Breast epithelium (tissue), 4 donors: ENCODE measurements around the gene HSFX2. TPM values are rescaled to one million over a fixed set of nuclear protein-coding genes. Genes with fewer than 3 reads are reported as not detected.

ENCODE experiments used
- DNase-seq, 2 donors: peaks; one replicate each; pipeline ENCODE4 v3.0.0-alpha.2; 2019; ENCODE audit warnings: low spot score in 2 of 2
- H3K27ac ChIP-seq, 2 donors: fragments of 200-600 bp; sonication (generic) in 1 of 2; one replicate each; pipeline ENCODE4 v1.5.1; 2016 to 2019; ENCODE audit warnings: mild to moderate bottlenecking in 1 of 2
- H3K27me3 ChIP-seq, 2 donors: fragments of 200-600 bp; sonication (generic) in 1 of 2; one replicate each; pipeline versions ENCODE4 v1.5.1 to v1.6.0; 2017 to 2019; ENCODE audit warnings: control low read depth in 1 of 2, mild to moderate bottlenecking in 1 of 2
- H3K36me3 ChIP-seq: fragments of 200-600 bp; one replicate; pipeline ENCODE4 v1.5.1; 2019
- H3K4me1 ChIP-seq, 2 donors: fragments of 200-600 bp; sonication (generic); one replicate each; pipeline ENCODE4 v1.5.1; 2016 to 2019; ENCODE audit warnings: control low read depth in 1 of 2
- H3K4me3 ChIP-seq, 3 donors: fragments of 200-600 bp; sonication (generic); 1 replicate in 2 of 3; 2 replicates in 1 of 3; pipeline ENCODE4 v1.5.1; 2016 to 2019; ENCODE audit warnings: mild to moderate bottlenecking in 3 of 3, moderate library complexity in 2 of 3
- H3K9me3 ChIP-seq, 2 donors: fragments of 200-600 bp; sonication (generic) in 1 of 2; one replicate each; pipeline ENCODE4 v1.5.1; 2016 to 2019; ENCODE audit warnings: control low read depth in 1 of 2
- POLR2A ChIP-seq: fragments of 450-650 bp; IDR thresholded peaks from one replicate; pipeline ENCODE4 v1.6.1; 2016; ENCODE audit warnings: antibody characterized with exemption, mild to moderate bottlenecking, moderate library complexity
- POLR2AphosphoS5 ChIP-seq, 3 donors: sonication (generic); formaldehyde crosslinking; IDR thresholded peaks; one replicate each; pipeline ENCODE4 v1.6.1; 2017; ENCODE audit warnings: antibody characterized with exemption in 3 of 3
- intact Hi-C: fragments of 100-400 bp; cut with DNase I; formaldehyde crosslinking; loops from one replicate; pipeline ENCODE4 v1.15.1; 2023; ENCODE audit warnings: low total_unique reads
- total RNA-seq, 3 donors: library from RNA; depleted of rRNA; stranded (reverse); fragments of >200 nt; gene quantifications; one replicate each; pipeline ENCODE4 v1.1.0, GENCODE V29; 2016
- TF ChIP-seq, protein P1 (sequence below), 3 donors: fragments of 450-650 bp; IDR thresholded peaks; one replicate each; pipeline ENCODE4 v1.5.1; 2016 to 2017; ENCODE audit warnings: antibody characterized with exemption in 3 of 3, mild to moderate bottlenecking in 3 of 3, moderate library complexity in 3 of 3

The HSFX2 gene
- total RNA-seq, 3 donors from 2014 or later = 0.98 TPM; not detected in 2

- intact Hi-C loops = no loop called here
- H3K36me3 ChIP-seq = no peaks in the 10 kb centered on the region
- H3K4me3 ChIP-seq = no peak overlapping the region
- TF ChIP-seq POLR2AphosphoS5 (IDR thresholded peaks at IDR 0.05) (no peak), POLR2A (no peak)
- TF ChIP-seq, protein P1, sequence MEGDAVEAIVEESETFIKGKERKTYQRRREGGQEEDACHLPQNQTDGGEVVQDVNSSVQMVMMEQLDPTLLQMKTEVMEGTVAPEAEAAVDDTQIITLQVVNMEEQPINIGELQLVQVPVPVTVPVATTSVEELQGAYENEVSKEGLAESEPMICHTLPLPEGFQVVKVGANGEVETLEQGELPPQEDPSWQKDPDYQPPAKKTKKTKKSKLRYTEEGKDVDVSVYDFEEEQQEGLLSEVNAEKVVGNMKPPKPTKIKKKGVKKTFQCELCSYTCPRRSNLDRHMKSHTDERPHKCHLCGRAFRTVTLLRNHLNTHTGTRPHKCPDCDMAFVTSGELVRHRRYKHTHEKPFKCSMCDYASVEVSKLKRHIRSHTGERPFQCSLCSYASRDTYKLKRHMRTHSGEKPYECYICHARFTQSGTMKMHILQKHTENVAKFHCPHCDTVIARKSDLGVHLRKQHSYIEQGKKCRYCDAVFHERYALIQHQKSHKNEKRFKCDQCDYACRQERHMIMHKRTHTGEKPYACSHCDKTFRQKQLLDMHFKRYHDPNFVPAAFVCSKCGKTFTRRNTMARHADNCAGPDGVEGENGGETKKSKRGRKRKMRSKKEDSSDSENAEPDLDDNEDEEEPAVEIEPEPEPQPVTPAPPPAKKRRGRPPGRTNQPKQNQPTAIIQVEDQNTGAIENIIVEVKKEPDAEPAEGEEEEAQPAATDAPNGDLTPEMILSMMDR (IDR thresholded peaks at IDR 0.05) = no peak
- H3K27ac ChIP-seq = no peak overlapping the region
- peaks cover 0 to 21% of the 10 kb centered on the region in 2 donors for H3K27me3 ChIP-seq
- peaks cover 0 to 7% of the 10 kb centered on the region in 2 donors for H3K9me3 ChIP-seq
- no peaks in the 10 kb centered on the region for H3K4me1 ChIP-seq
- DNase-seq = no peak
Measured at GRCh38 chrX:149633511-149633910, 38.4 kb upstream of the HSFX2 start.

- TF ChIP-seq, protein P1 (IDR thresholded peaks at IDR 0.05) = no peak
- TF ChIP-seq POLR2AphosphoS5 (IDR thresholded peaks at IDR 0.05) (no peak), POLR2A (no peak)
- no peaks in the 10 kb centered on the region for H3K4me1 ChIP-seq
- intact Hi-C loops = no loop called here
- peak within 1 kb of the TSS; percentile 5 to 71 for H3K27ac ChIP-seq
- no peaks in the 10 kb centered on the region for H3K36me3 ChIP-seq
- H3K27me3 ChIP-seq = peaks cover 0 to 14% of the 10 kb centered on the region in 2 donors
- H3K4me3 ChIP-seq = peak within 1 kb of the TSS; percentile 66 to 75 (median 72)
- H3K9me3 ChIP-seq = peaks cover 0 to 2% of the 10 kb centered on the region in 2 donors
- DNase-seq = peak; percentile 23 to 57
Measured at GRCh38 chrX:149631234-149632165, 36.4 kb upstream of the HSFX2 start, which contains the start of gene TMEM185A. Gene TMEM185A (minus strand): TSS chrX:149631792. CDS start chrX:149631580, 212 bp downstream.

- peak overlapping the region; percentile 5 to 71 for H3K27ac ChIP-seq
- H3K4me1 ChIP-seq = no peaks in the 10 kb centered on the region
- peak overlapping the region; percentile 66 to 75 (median 72) for H3K4me3 ChIP-seq
- H3K27me3 ChIP-seq = peaks cover 0 to 8% of the 10 kb centered on the region in 2 donors
- DNase-seq = no peak
- no peak for TF ChIP-seq POLR2A
- TF ChIP-seq POLR2AphosphoS5 (IDR thresholded peaks at IDR 0.05) = no peak
- TF ChIP-seq, protein P1 (IDR thresholded peaks at IDR 0.05) = no peak
- H3K9me3 ChIP-seq = no peaks in the 10 kb centered on the region
- no peaks in the 10 kb centered on the region for H3K36me3 ChIP-seq
- intact Hi-C loops = no loop called here
Measured at GRCh38 chrX:149630681-149631233, 35.6 kb upstream of the HSFX2 start.

- H3K27me3 ChIP-seq = no peaks in the 10 kb centered on the region
- H3K4me3 ChIP-seq = peak overlapping the region in 2 of 3 donors; percentile 66 to 72
- no peaks in the 10 kb centered on the region for H3K36me3 ChIP-seq
- no peak for DNase-seq
- H3K4me1 ChIP-seq = no peaks in the 10 kb centered on the region
- no peak for TF ChIP-seq POLR2AphosphoS5 (IDR thresholded peaks at IDR 0.05)
- TF ChIP-seq, protein P1 (IDR thresholded peaks at IDR 0.05) = no peak
- TF ChIP-seq POLR2A = no peak
- H3K9me3 ChIP-seq = no peaks in the 10 kb centered on the region
- peak overlapping the region in 1 of 2 donors; percentile 71 for H3K27ac ChIP-seq
- intact Hi-C loops = no loop called here
Measured at GRCh38 chrX:149629730-149630387, 34.7 kb upstream of the HSFX2 start.
